HCT116 (cell line): ENCODE data around the gene SCN8A. TPM values are rescaled to one million over a fixed set of nuclear protein-coding genes. Genes with fewer than 3 reads are reported as not detected.

ENCODE experiments used
- ATAC-seq: fragments of 200-7000 bp; cut with Tn5 transposase; 2 replicates; pipeline ENCODE4 v1.9.1; 2020; ENCODE audit warnings: mild to moderate bottlenecking, moderate library complexity
- BruUV-seq: library from RNA; stranded (reverse); fragments of 400-500 nt; replicated peaks from 2 replicates; lab custom pipeline; 2021; lab: Mats Ljungman, UMichigan
- CTCF ChIA-PET: fragments of 300-600 bp; sonication (Branson Sonifier 250); formaldehyde crosslinking; loops from one replicate; lab custom pipeline; 2021; ENCODE audit warnings: antibody characterized with exemption; lab: Charles Lee
- POLR2A ChIA-PET: fragments of 300-600, 350-600 bp; sonication (Branson Sonifier 250); formaldehyde crosslinking; loops from one replicate; lab custom pipeline; 2021; ENCODE audit warnings: antibody characterized with exemption; lab: Charles Lee
- RAD21 ChIA-PET, 2 experiments: fragments of 300-600 bp; sonication (Branson Sonifier 250); formaldehyde crosslinking; loops; one replicate each; lab custom pipeline; 2023; ENCODE audit warnings: low total read pairs in 2 of 2; ENCODE audit not compliant: uncharacterized antibody in 2 of 2, unreplicated experiment in 2 of 2, low non-redundant PET in 1 of 2; lab: Charles Lee
- DNase-seq: peaks from one replicate; pipeline ENCODE4 v3.0.0-alpha.2; 2010; ENCODE audit warnings: low read depth, low spot score
- H2AFZ ChIP-seq: fragments of 200-600 bp; shearing (Covaris generic), sonication (generic); 2 replicates; pipeline ENCODE4 v1.6.1; 2017; ENCODE audit warnings: low read depth, mixed run types, mixed read lengths, antibody characterized with exemption, low read length; ENCODE audit not compliant: poor library complexity, severe bottlenecking
- H3K27ac ChIP-seq: 2 replicates; pipeline ENCODE4 v1.5.1; 2012; ENCODE audit warnings: low read depth, low read length
- H3K27me3 ChIP-seq: fragments of 200-600 bp; sonication (generic); 2 replicates; pipeline ENCODE4 v1.6.1; 2016; ENCODE audit warnings: mixed run types, low read length, mixed read lengths; ENCODE audit not compliant: insufficient read depth
- H3K36me3 ChIP-seq, 2 experiments: fragments of 200-500 bp in 1 of 2; fragments of 200-600 bp in 1 of 2; sonication (Bioruptor generic) in 1 of 2; sonication (generic) in 1 of 2; 2 replicates each; pipeline versions ENCODE4 v1.5.1 to v1.6.1; 2014 to 2016; ENCODE audit warnings: low read length in 2 of 2, inconsistent platforms in 1 of 2, mixed read lengths in 1 of 2, mixed run types in 1 of 2; ENCODE audit not compliant: insufficient read depth in 2 of 2, control insufficient read depth in 1 of 2
- H3K4me1 ChIP-seq, 2 experiments: fragments of 200-600 bp in 1 of 2; sonication (generic) in 1 of 2; 2 replicates each; pipeline versions ENCODE4 v1.5.1 to v1.6.1; 2012 to 2017; ENCODE audit warnings: low read length in 2 of 2, inconsistent platforms in 1 of 2, mild to moderate bottlenecking in 1 of 2, mixed read lengths in 1 of 2, mixed run types in 1 of 2, moderate library complexity in 1 of 2; ENCODE audit not compliant: insufficient read depth in 2 of 2, control insufficient read depth in 1 of 2
- H3K4me2 ChIP-seq: fragments of 200-600 bp; sonication (generic); 2 replicates; pipeline ENCODE4 v1.6.1; 2017; ENCODE audit warnings: mixed run types, low read length, mixed read lengths
- H3K4me3 ChIP-seq, 2 experiments: fragments of 200-600 bp in 1 of 2; sonication (generic) in 1 of 2; replicated peaks in 1 of 2; 2 replicates each; pipeline ENCODE4 v1.5.1; 2011 to 2016; ENCODE audit warnings: low read length in 2 of 2, control low read depth in 1 of 2, low read depth in 1 of 2, mild to moderate bottlenecking in 1 of 2, mixed read lengths in 1 of 2, mixed run types in 1 of 2
- H3K79me2 ChIP-seq: fragments of 200-600 bp; sonication (generic); 2 replicates; pipeline ENCODE4 v1.6.1; 2017; ENCODE audit warnings: mild to moderate bottlenecking, mixed run types, low read length, moderate library complexity, mixed read lengths; ENCODE audit not compliant: insufficient read depth
- H3K9ac ChIP-seq: fragments of 200-600 bp; sonication (generic); 2 replicates; pipeline ENCODE4 v1.6.1; 2016; ENCODE audit warnings: low read length, mixed read lengths
- H3K9me2 ChIP-seq: fragments of 200-600 bp; sonication (generic), shearing (Covaris generic); 2 replicates; pipeline ENCODE4 v1.6.1; 2017; ENCODE audit warnings: mixed run types, mild to moderate bottlenecking, moderate library complexity; ENCODE audit not compliant: insufficient read depth
- H3K9me3 ChIP-seq, 2 experiments: fragments of 200-500 bp in 1 of 2; fragments of 200-600 bp in 1 of 2; sonication (Bioruptor generic) in 1 of 2; sonication (generic) in 1 of 2; 2 replicates each; pipeline ENCODE4 v1.6.1; 2014 to 2017; ENCODE audit warnings: low read length in 2 of 2, mixed read lengths in 2 of 2, inconsistent platforms in 1 of 2, low read depth in 1 of 2, mild to moderate bottlenecking in 1 of 2, mixed run types in 1 of 2, moderate library complexity in 1 of 2; ENCODE audit not compliant: control insufficient read depth in 1 of 2, insufficient read depth in 1 of 2
- H4K20me1 ChIP-seq: fragments of 200-600 bp; sonication (generic), shearing (Covaris generic); 2 replicates; pipeline ENCODE4 v1.6.1; 2017; ENCODE audit warnings: mixed run types, mild to moderate bottlenecking, moderate library complexity; ENCODE audit not compliant: insufficient read depth
- CBX3 ChIP-seq: IDR thresholded peaks from 2 replicates; pipeline ENCODE4 v1.6.1; 2012; ENCODE audit warnings: low read depth
- CEBPB ChIP-seq: IDR thresholded peaks from 2 replicates; pipeline ENCODE4 v1.6.1; 2012; ENCODE audit warnings: low read depth
- ELF1 ChIP-seq: IDR thresholded peaks from 2 replicates; pipeline ENCODE4 v1.6.1; 2012; ENCODE audit warnings: low read depth, borderline replicate concordance
- EZH2 ChIP-seq: fragments of 200-600 bp; sonication (generic); IDR thresholded peaks from 2 replicates; pipeline ENCODE4 v1.6.1; 2017; ENCODE audit warnings: antibody characterized with exemption, mixed run types
- FOSL1 ChIP-seq: IDR thresholded peaks from 2 replicates; pipeline ENCODE4 v1.6.1; 2012; ENCODE audit warnings: low read depth
- JUND ChIP-seq: IDR thresholded peaks from 2 replicates; pipeline ENCODE4 v1.6.1; 2012
- POLR2A ChIP-seq: IDR thresholded peaks from 2 replicates; pipeline ENCODE4 v1.7.0; 2011; ENCODE audit warnings: borderline replicate concordance; ENCODE audit not compliant: insufficient read depth, insufficient read length; ENCODE audit errors: extremely low read depth
- RAD21 ChIP-seq: IDR thresholded peaks from 2 replicates; pipeline ENCODE4 v1.6.1; 2012; ENCODE audit warnings: low read depth, mild to moderate bottlenecking
- SIN3A ChIP-seq: IDR thresholded peaks from 2 replicates; pipeline ENCODE4 v1.6.1; 2012; ENCODE audit warnings: low read depth
- SRF ChIP-seq: IDR thresholded peaks from 2 replicates; pipeline ENCODE4 v1.6.1; 2012; ENCODE audit warnings: low read depth
- ZFX ChIP-seq: fragments of 450-650 bp; IDR thresholded peaks from 2 replicates; pipeline ENCODE4 v1.6.1; 2017
- ZNF274 ChIP-seq: fragments of 200-500 bp; sonication (Bioruptor generic); IDR thresholded peaks from 2 replicates; pipeline ENCODE4 v1.6.1; 2014; ENCODE audit warnings: mild to moderate bottlenecking, low read depth, low read length, inconsistent platforms
- intact Hi-C: fragments of 100-400 bp; cut with micrococcal nuclease; formaldehyde crosslinking; loops from 2 replicates; pipeline ENCODE4 v1.10.0; 2022
- total RNA-seq: library from RNA; stranded (reverse); gene quantifications from one replicate; pipeline ENCODE4 v1.2.1, GENCODE V29; 2021; ENCODE audit not compliant: unreplicated experiment
- TF ChIP-seq, protein P1 (sequence below), 3 experiments: fragments of 200-600 bp in 1 of 3; sonication (generic) in 1 of 3; IDR thresholded peaks in 2 of 3; conservative IDR thresholded peaks in 1 of 3; 2 replicates each; pipeline ENCODE4 v1.5.1; 2012 to 2017; ENCODE audit warnings: low read depth in 2 of 3, low read length in 2 of 3, antibody characterized with exemption in 1 of 3, borderline replicate concordance in 1 of 3, control low read depth in 1 of 3, mild to moderate bottlenecking in 1 of 3, mixed read lengths in 1 of 3, mixed run types in 1 of 3, moderate library complexity in 1 of 3; ENCODE audit not compliant: insufficient read depth in 1 of 3
- TF ChIP-seq, protein P2 (sequence below): IDR thresholded peaks from 2 replicates; pipeline ENCODE4 v1.6.1; 2012
- TF ChIP-seq, protein P3 (sequence below): IDR thresholded peaks from 2 replicates; pipeline ENCODE4 v1.6.1; 2012; ENCODE audit warnings: low read depth

The SCN8A gene
- total RNA-seq, 1 experiment from 2014 or later = 7.1 TPM

DNA sequence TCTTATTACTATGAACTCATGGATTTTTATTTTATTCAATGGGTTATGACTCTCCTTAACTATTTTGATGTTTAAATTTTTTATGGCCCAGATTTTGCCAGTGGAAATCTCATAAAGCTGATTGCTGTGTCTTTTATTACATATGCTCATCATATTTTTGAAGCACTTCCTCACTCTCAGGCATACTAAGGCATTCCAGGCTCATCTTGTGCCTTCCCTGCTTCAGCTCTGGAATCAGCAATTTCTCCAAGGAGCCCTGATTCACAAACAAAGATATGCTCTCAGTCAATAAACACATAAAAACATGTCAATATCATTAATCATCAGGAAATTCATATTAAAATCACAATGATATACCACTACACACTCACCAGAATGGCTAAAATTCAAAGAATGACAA, 44.9 kb upstream of the SCN8A start:
- no peak overlapping the region for H3K9ac ChIP-seq
- ChIA-PET RAD21 (no interaction called here), POLR2A (no interaction called here), CTCF (interaction anchor here (1.4 kb wide), 1 partner anchor 14 kb away, joined by 6 read pairs; no protein-coding TSS in a partner anchor)
- no peak for ATAC-seq
- no peaks in the 10 kb centered on the region for H3K27me3 ChIP-seq
- no peaks in the 10 kb centered on the region for H3K4me1 ChIP-seq
- no peak overlapping the region for H2AFZ ChIP-seq
- no peaks in the 10 kb centered on the region for H3K36me3 ChIP-seq
- H3K27ac ChIP-seq = no peak overlapping the region
- no peaks in the 10 kb centered on the region for H4K20me1 ChIP-seq
- H3K9me3 ChIP-seq = no peaks in the 10 kb centered on the region
- H3K4me3 ChIP-seq = no peak overlapping the region
- no peaks in the 10 kb centered on the region for H3K79me2 ChIP-seq
- TF ChIP-seq SIN3A (no peak), EZH2 (no peak), POLR2A (no peak), ZFX (no peak), ELF1 (no peak), SRF (no peak), ZNF274 (no peak), CBX3 (no peak), FOSL1 (no peak), CEBPB (no peak), RAD21 (no peak), JUND (no peak)
- TF ChIP-seq, protein P1, sequence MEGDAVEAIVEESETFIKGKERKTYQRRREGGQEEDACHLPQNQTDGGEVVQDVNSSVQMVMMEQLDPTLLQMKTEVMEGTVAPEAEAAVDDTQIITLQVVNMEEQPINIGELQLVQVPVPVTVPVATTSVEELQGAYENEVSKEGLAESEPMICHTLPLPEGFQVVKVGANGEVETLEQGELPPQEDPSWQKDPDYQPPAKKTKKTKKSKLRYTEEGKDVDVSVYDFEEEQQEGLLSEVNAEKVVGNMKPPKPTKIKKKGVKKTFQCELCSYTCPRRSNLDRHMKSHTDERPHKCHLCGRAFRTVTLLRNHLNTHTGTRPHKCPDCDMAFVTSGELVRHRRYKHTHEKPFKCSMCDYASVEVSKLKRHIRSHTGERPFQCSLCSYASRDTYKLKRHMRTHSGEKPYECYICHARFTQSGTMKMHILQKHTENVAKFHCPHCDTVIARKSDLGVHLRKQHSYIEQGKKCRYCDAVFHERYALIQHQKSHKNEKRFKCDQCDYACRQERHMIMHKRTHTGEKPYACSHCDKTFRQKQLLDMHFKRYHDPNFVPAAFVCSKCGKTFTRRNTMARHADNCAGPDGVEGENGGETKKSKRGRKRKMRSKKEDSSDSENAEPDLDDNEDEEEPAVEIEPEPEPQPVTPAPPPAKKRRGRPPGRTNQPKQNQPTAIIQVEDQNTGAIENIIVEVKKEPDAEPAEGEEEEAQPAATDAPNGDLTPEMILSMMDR (IDR thresholded peaks at IDR 0.05 in 2 of 3, conservative IDR thresholded peaks at IDR 0.05 in 1 of 3; ENCODE audit: borderline replicate concordance in 1 of 3, insufficient read depth in 1 of 3, low read depth in 2 of 3, low read length in 2 of 3) = no peak
- TF ChIP-seq, protein P2, sequence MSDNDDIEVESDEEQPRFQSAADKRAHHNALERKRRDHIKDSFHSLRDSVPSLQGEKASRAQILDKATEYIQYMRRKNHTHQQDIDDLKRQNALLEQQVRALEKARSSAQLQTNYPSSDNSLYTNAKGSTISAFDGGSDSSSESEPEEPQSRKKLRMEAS = no peak
- TF ChIP-seq, protein P3, sequence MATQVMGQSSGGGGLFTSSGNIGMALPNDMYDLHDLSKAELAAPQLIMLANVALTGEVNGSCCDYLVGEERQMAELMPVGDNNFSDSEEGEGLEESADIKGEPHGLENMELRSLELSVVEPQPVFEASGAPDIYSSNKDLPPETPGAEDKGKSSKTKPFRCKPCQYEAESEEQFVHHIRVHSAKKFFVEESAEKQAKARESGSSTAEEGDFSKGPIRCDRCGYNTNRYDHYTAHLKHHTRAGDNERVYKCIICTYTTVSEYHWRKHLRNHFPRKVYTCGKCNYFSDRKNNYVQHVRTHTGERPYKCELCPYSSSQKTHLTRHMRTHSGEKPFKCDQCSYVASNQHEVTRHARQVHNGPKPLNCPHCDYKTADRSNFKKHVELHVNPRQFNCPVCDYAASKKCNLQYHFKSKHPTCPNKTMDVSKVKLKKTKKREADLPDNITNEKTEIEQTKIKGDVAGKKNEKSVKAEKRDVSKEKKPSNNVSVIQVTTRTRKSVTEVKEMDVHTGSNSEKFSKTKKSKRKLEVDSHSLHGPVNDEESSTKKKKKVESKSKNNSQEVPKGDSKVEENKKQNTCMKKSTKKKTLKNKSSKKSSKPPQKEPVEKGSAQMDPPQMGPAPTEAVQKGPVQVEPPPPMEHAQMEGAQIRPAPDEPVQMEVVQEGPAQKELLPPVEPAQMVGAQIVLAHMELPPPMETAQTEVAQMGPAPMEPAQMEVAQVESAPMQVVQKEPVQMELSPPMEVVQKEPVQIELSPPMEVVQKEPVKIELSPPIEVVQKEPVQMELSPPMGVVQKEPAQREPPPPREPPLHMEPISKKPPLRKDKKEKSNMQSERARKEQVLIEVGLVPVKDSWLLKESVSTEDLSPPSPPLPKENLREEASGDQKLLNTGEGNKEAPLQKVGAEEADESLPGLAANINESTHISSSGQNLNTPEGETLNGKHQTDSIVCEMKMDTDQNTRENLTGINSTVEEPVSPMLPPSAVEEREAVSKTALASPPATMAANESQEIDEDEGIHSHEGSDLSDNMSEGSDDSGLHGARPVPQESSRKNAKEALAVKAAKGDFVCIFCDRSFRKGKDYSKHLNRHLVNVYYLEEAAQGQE = no peak
- DNase-seq = no peak
- intact Hi-C loops = no loop called here
- H3K4me2 ChIP-seq = no peak overlapping the region
- no TSS peak for BruUV-seq
- no peaks in the 10 kb centered on the region for H3K9me2 ChIP-seq
